Measurements from ENCODE around the gene SLC27A1. TPM values are rescaled to one million over a fixed set of nuclear protein-coding genes. Genes with fewer than 3 reads are reported as not detected.

SLC27A1 gene
- total RNA-seq, 1 experiment from 2014 or later = 5.3 TPM

GRCh38 chr19:17526922-17527321, 56.6 kb downstream of the SLC27A1 start:
- peak; percentile 50 for DNase-seq
- Histone ChIP-seq H3K27me3 (ENCODE audit: control insufficient read depth, insufficient read depth, low read length) (no peaks in the 10 kb centered on the region), H3K4me3 (ENCODE audit: insufficient read depth, low read depth, low read length) (no peak overlapping the region), H3K36me3 (replicated peaks; ENCODE audit: control insufficient read depth, insufficient read depth, low read length) (no peaks in the 10 kb centered on the region)

- Histone ChIP-seq H3K4me3 (ENCODE audit: insufficient read depth, low read depth, low read length) (no peak overlapping the region), H3K27me3 (ENCODE audit: control insufficient read depth, insufficient read depth, low read length) (no peaks in the 10 kb centered on the region), H3K36me3 (replicated peaks; ENCODE audit: control insufficient read depth, insufficient read depth, low read length) (no peaks in the 10 kb centered on the region)
- no peak for DNase-seq
Measured at GRCh38 chr19:17527326-17527725, 57.0 kb downstream of the SLC27A1 start.

- DNase-seq = no peak
- H3K27me3 ChIP-seq (ENCODE audit: control insufficient read depth, insufficient read depth, low read length) = no peaks in the 10 kb centered on the region
- H3K36me3 ChIP-seq (replicated peaks; ENCODE audit: control insufficient read depth, insufficient read depth, low read length) = no peaks in the 10 kb centered on the region
- no peak overlapping the region for H3K4me3 ChIP-seq (ENCODE audit: insufficient read depth, low read depth, low read length)
Measured at GRCh38 chr19:17528610-17529009, 58.3 kb downstream of the SLC27A1 start.

GRCh38 chr19:17529239-17530158, 59.2 kb downstream of the SLC27A1 start:
- peak; percentile 21 for DNase-seq
- Histone ChIP-seq H3K36me3 (replicated peaks; ENCODE audit: control insufficient read depth, insufficient read depth, low read length) (no peaks in the 10 kb centered on the region), H3K27me3 (ENCODE audit: control insufficient read depth, insufficient read depth, low read length) (no peaks in the 10 kb centered on the region), H3K4me3 (ENCODE audit: insufficient read depth, low read depth, low read length) (no peak overlapping the region)

DNA sequence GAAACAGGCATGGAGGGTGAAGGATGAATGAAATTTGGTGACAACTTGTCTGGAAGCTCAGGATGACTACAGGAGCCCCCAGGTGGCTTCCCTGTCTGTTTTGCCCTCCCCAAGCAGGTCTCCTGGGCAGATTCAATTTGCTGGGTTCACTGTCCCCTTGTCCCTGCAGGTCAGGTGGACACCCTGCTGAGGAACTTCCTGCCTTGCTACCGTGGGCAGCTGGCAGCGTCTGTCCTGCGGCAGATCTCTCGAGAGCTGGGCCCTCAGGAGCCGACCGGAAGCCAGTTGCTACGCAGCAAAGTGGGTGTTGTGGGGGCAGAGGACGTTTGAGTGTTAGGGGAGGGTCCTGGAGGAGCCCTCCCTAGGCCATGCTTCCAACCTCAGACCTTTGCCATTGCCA, 60.3 kb downstream of the SLC27A1 start:
- peak; percentile 77 for DNase-seq
- H3K36me3 ChIP-seq (replicated peaks; ENCODE audit: control insufficient read depth, insufficient read depth, low read length) = no peaks in the 10 kb centered on the region
- H3K4me3 ChIP-seq (ENCODE audit: insufficient read depth, low read depth, low read length) = no peak overlapping the region
- no peaks in the 10 kb centered on the region for H3K27me3 ChIP-seq (ENCODE audit: control insufficient read depth, insufficient read depth, low read length)

- no peaks in the 10 kb centered on the region for H3K36me3 ChIP-seq (replicated peaks; ENCODE audit: control insufficient read depth, insufficient read depth, low read length)
- DNase-seq = peak; percentile 40
- no peak overlapping the region for H3K4me3 ChIP-seq (ENCODE audit: insufficient read depth, low read depth, low read length)
- H3K27me3 ChIP-seq (ENCODE audit: control insufficient read depth, insufficient read depth, low read length) = no peaks in the 10 kb centered on the region
Measured at GRCh38 chr19:17532116-17532515, 61.8 kb downstream of the SLC27A1 start.

DNA sequence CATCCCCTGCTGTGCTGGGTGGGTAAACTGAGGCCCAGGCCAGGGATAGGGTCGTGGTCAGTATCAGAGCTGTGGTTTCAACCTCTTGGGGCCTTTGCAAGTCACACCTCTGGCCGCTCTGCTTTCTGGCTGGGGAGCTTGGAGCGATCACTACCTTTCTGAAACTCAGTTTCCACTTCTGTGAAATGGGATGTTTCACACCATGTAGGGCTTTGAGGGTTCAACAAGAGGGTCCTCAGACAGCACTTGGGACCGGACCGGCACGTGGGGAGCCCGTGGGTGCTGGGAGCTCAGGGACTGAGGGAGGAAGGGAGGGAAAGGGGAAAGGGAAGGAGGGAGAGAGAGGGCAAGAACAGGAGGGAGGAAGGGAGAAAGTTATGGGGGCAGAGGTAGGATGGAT, 62.2 kb downstream of the SLC27A1 start:
- Histone ChIP-seq H3K27me3 (ENCODE audit: control insufficient read depth, insufficient read depth, low read length) (no peaks in the 10 kb centered on the region; the same call in 1 of the 2 replicates), H3K36me3 (replicated peaks; ENCODE audit: control insufficient read depth, insufficient read depth, low read length) (no peaks in the 10 kb centered on the region), H3K4me3 (ENCODE audit: insufficient read depth, low read depth, low read length) (no peak overlapping the region)
- DNase-seq = no peak

GRCh38 chr19:17534767-17535166, 64.4 kb downstream of the SLC27A1 start:
- DNase-seq = no peak
- H3K36me3 ChIP-seq (replicated peaks; ENCODE audit: control insufficient read depth, insufficient read depth, low read length) = no peaks in the 10 kb centered on the region
- peaks cover 8% of the 10 kb centered on the region for H3K27me3 ChIP-seq (ENCODE audit: control insufficient read depth, insufficient read depth, low read length)
- no peak overlapping the region for H3K4me3 ChIP-seq (ENCODE audit: insufficient read depth, low read depth, low read length)

- DNase-seq = peak; percentile 22
- no peaks in the 10 kb centered on the region for H3K36me3 ChIP-seq (replicated peaks; ENCODE audit: control insufficient read depth, insufficient read depth, low read length)
- no peak overlapping the region for H3K4me3 ChIP-seq (ENCODE audit: insufficient read depth, low read depth, low read length)
- H3K27me3 ChIP-seq (ENCODE audit: control insufficient read depth, insufficient read depth, low read length) = peaks cover 8% of the 10 kb centered on the region
Measured at GRCh38 chr19:17536955-17537354, 66.6 kb downstream of the SLC27A1 start.

DNA sequence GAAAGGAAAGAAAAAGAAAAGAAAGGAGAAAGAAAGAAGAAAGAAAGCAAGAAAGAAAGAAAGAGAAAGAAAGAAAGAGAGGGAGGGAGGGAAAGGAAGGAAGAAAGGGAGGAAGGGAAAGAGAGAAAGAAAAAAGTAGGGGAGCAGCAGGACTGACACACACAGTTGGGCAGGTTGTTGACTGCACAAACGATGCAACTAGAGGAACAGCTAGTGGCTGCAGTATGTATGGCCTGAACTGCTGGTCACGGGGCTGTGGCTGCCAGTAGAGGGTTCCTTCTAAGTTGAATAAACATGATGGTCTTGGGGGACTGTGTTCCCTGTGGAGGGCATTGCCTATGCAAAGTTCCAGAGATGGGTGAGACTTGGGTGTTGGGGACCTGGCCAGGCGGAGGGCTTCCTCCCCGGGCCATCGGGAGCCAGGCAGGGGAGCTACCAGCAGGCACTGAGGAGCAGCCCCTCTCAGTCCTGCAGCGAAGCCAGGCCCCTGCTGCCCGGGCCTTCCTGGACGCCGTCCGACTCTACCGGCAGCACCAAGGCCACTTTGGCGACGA, 68.4 kb downstream of the SLC27A1 start:
- DNase-seq = no peak
- H3K4me3 ChIP-seq (ENCODE audit: insufficient read depth, low read depth, low read length) = peak overlapping the region; percentile 67
- no peaks in the 10 kb centered on the region for H3K36me3 ChIP-seq (replicated peaks; ENCODE audit: control insufficient read depth, insufficient read depth, low read length)
- H3K27me3 ChIP-seq (ENCODE audit: control insufficient read depth, insufficient read depth, low read length) = peaks cover 8% of the 10 kb centered on the region

- H3K27me3 ChIP-seq (ENCODE audit: control insufficient read depth, insufficient read depth, low read length) = peaks cover 8% of the 10 kb centered on the region
- DNase-seq = peak; percentile 100
- H3K36me3 ChIP-seq (replicated peaks; ENCODE audit: control insufficient read depth, insufficient read depth, low read length) = no peaks in the 10 kb centered on the region
- peak overlapping the region; percentile 67 for H3K4me3 ChIP-seq (ENCODE audit: insufficient read depth, low read depth, low read length)
Measured at GRCh38 chr19:17539238-17540117, 69.2 kb downstream of the SLC27A1 start.

GRCh38 chr19:17540174-17540573, 69.8 kb downstream of the SLC27A1 start:
- H3K36me3 ChIP-seq (replicated peaks; ENCODE audit: control insufficient read depth, insufficient read depth, low read length) = no peaks in the 10 kb centered on the region
- no peak for DNase-seq
- no peak overlapping the region for H3K4me3 ChIP-seq (ENCODE audit: insufficient read depth, low read depth, low read length)
- H3K27me3 ChIP-seq (ENCODE audit: control insufficient read depth, insufficient read depth, low read length) = peaks cover 8% of the 10 kb centered on the region

- DNase-seq = no peak
- H3K27me3 ChIP-seq (ENCODE audit: control insufficient read depth, insufficient read depth, low read length) = peaks cover 8% of the 10 kb centered on the region
- H3K4me3 ChIP-seq (ENCODE audit: insufficient read depth, low read depth, low read length) = no peak overlapping the region
- H3K36me3 ChIP-seq (replicated peaks; ENCODE audit: control insufficient read depth, insufficient read depth, low read length) = no peaks in the 10 kb centered on the region
Measured at GRCh38 chr19:17541184-17541759, 70.9 kb downstream of the SLC27A1 start.

DNA sequence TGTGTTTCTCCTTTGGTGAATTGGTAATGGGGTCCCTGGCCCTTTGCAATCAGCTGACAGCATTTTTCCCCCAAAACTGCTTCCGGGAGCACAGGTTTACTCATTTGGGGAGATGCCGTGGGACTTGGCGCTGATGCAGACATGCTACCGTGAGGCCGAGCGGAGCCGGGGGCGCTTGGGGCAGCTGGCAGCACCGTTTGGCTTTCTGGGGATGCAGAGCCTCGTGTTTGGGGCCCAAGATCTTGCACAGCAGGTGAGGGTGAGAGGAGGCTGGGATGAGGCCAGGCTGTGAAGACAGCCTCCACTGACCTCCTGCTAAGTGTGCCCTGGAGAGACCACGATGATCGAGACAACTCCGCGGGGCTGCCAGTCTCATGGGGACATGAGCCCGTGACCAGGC, 71.7 kb downstream of the SLC27A1 start:
- no peak overlapping the region for H3K4me3 ChIP-seq (ENCODE audit: insufficient read depth, low read depth, low read length)
- no peaks in the 10 kb centered on the region for H3K36me3 ChIP-seq (replicated peaks; ENCODE audit: control insufficient read depth, insufficient read depth, low read length)
- peak; percentile 31 for DNase-seq
- H3K27me3 ChIP-seq (ENCODE audit: control insufficient read depth, insufficient read depth, low read length) = peaks cover 8% of the 10 kb centered on the region
